Activated CD4-positive, CD25-positive, alpha-beta regulatory T cell treated with anti-CD3 and anti-CD28 coated beads, Interleukin-2, amount 50 U/mL, for 72 hours (primary cell): Measurements from ENCODE around the gene GJC2.

ENCODE experiments used
- DNase-seq: peaks from one replicate; pipeline ENCODE4 v3.0.0; 2021

GJC2 gene

DNA sequence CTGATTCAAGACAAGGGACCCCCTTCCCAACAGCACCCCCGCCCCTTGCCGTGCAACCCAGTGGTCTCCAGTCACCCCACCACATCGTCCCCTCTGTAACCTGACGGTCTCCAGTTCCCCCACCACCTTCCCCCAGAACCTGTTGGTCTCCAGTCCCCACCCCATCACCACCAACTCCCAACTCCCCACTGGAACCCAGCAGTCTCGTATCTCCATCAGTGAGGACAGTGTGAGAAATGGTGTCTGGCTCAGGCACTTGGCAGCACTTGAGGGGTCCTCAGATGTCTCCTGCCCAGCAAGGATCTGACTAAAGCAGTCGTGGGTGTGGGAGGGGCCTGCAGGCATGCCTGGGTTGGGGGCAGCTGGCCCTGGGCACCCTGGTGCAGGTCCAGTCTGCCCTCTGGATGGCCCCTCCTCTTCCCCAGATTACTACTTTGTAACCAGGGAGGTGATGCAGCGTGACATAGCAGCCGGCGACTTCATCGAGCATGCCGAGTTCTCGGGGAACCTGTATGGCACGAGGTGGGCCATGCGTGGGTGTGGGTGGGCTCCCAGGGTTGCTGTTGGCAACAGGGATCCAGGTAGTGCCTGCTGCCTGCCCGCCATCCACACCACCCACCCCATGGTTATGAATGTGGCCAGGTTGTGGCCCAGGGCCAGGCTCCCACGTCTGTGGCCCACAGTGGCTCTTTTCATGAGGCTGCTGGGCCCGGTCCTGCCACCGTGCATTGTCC, 3.1 kb upstream of the GJC2 start:
- no peak for DNase-seq

- no peak for DNase-seq
These were observed 2.5 kb upstream of the GJC2 start for GRCh38 chr1:228147151-228147693.

GRCh38 chr1:228147768-228148167, 2.0 kb upstream of the GJC2 start:
- DNase-seq, result no peak

GRCh38 chr1:228148196-228148861, 1.4 kb upstream of the GJC2 start:
- no peak for DNase-seq

DNA sequence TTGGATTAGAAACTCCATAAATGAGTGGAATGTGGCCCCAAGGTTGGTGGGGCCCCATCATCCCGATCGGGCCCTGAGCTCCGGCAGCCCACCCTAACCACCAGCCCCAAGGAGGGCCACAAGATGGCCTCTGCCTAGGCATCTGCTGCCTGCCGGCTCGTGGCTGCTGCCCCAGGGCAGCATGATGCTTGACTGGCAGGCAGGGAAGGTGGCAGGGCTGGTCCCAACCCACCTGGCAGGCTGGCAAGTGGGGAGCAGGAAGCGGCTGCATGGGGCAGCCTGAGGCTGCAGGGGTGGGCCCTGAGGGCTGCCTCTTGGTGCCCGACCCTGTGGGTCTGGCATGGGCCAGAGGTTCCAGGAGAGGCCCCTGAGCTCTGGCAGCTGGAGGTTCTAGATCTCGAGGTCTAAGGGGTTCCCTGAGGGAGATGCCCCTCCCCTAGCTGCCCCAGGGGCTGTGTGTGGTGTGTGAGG, 760 bp upstream of the GJC2 start:
- no peak for DNase-seq

DNA sequence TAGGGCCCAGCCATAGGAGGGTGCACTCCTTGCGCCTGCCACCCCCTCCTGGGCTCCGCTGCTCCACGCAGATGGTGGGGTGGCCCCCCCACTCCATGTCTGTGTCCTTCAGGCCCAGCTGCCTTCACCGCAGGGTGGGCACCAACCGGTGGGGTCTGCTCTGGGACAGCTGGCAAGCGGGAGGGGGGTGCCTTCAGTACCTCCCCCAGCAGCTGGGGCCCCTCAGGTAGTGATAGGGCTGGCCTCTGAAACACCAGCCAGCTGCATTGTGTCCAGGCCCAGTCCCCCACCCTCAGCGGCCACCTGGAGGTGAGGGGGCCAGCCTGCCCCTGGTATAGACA, 360 bp downstream of the GJC2 start:
- DNase-seq, result peak; percentile 23

DNA sequence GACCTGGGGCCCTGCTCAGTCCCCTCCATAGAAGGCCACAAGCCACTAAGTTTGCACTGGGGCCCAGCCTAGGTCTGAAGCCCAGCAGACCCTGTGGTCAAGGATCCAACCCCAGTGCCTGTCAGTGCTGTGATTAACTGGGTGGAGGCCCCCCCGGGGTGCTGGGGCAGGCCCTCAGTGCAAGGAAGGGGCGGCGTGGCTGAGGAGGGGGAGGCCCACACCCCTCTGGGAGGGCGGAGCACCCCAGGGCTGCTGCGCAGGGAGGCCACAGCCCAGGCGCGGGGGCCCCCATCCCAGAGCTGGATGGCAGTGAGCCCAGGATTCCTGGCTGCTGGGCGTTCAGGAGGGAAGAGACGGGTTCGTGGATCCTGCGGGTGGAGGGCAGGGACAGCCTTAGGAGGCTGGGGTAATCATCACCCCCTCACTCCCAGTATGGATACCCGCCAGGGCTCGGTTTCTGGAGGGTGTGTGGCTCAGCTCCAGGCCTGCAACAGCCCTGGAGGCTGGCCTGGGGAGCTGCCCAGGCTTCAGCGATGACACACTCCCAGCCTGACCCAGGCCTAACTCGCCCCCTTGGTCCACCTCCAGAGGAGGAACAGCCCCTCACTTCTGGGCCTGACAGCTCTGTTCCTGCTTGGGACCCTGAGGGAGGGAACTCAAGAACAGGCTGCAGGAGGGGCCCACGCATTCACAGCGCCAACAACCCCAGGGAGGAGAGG, 890 bp downstream of the GJC2 start:
- peak; percentile 25 for DNase-seq

GRCh38 chr1:228151180-228151925, 1.6 kb downstream of the GJC2 start:
- no peak for DNase-seq

- DNase-seq, result no peak
These were observed 2.6 kb downstream of the GJC2 start for GRCh38 chr1:228152097-228152917.

GRCh38 chr1:228152918-228153258, 3.2 kb downstream of the GJC2 start:
- no peak for DNase-seq

DNA sequence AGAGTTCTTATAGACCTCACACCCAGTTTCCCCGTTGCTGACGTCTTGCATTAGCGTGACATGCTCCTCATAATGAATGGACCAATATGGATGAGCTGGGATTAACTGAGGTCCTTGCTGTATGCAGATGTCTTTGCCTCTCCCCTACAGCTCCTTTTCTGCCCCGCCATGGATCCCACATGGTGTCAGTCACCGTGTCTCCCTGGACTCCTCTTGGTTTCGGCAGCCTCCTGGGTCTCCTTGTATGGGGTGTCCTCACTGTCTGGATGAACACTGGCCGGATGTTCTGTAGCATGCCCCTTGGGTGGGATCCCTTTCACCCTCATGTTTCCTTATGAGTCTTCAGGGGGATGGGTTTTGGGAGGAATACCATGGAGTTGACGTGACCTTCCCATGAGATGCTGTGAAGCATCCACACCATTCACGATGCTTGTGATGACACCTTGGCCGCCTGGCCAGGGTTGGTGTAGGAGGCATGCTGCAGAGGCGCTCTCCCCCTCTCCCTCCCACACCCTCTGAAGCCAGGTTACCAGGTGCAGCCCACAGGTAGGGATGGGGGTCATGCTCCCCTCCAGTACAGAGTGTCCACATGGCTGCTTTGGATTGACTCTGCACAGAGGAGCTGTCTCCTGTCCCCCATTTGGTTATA, 4.4 kb downstream of the GJC2 start:
- no peak for DNase-seq

GRCh38 chr1:228154670-228155571, 5.2 kb downstream of the GJC2 start:
- no peak for DNase-seq

DNA sequence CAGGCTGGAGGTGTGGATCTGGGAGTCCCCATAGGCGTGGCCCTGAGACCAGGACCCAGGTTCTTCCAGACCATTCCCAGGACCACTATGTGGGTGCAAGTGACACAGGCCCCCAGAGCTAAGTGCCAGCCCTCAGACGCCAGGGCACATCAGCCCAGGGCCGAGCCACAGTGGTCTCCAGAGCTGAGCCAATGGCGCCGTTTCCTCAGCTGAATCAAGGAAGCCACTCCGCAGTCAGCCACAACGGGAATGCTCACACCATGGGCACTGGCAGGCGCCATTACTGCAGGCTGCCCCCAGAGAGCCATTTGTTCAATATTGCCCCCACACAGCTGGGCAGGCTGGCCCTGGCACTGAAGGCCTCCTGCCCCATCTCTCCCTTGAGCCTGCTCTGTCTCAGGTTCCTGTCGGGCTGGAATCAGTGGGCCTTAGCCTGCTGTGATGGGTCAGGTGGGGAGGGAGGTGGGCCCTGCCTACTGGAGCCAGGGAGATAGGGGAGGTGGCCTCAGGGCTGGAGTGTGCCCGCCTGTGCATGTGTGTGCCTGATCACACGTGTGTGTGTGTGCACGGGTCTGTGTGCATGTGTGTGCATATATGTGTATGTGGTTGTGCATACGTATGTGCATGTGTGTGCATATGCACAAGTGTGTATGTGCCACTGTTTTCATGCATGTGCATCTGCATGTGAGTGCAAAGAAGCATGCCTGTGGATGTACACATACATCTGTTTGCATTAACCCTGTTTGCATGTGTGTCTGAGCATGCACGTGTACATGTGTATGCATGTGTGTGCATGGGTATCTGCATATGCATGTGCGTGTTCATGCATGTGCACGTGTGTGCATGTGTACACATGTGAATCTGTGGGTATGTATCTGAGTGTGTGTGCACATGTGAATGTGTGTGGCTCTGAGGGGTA, 6.1 kb downstream of the GJC2 start:
- no peak for DNase-seq

DNA sequence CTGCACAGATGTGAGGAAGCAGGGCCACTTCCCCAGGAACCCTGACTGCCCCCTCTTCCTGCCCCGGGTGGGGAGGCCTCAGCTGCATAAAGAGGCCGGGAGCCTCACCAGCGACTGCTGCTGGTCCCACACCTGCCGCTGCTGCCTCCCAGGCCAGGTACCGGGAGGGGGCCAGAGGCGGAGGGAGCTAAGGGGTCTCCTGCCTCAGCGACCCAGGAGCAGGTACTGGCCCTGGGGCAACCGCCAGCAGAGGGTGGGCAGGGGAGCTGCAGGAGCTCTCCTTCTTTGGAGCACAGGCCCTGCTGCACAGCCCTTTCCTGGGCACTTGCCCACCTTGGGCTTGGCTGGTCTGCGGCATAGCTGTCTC, 6.8 kb downstream of the GJC2 start:
- no peak for DNase-seq

GRCh38 chr1:228156941-228157728, 7.4 kb downstream of the GJC2 start:
- DNase-seq, result no peak

GRCh38 chr1:228157729-228158126, 8.0 kb downstream of the GJC2 start:
- no peak for DNase-seq

DNA sequence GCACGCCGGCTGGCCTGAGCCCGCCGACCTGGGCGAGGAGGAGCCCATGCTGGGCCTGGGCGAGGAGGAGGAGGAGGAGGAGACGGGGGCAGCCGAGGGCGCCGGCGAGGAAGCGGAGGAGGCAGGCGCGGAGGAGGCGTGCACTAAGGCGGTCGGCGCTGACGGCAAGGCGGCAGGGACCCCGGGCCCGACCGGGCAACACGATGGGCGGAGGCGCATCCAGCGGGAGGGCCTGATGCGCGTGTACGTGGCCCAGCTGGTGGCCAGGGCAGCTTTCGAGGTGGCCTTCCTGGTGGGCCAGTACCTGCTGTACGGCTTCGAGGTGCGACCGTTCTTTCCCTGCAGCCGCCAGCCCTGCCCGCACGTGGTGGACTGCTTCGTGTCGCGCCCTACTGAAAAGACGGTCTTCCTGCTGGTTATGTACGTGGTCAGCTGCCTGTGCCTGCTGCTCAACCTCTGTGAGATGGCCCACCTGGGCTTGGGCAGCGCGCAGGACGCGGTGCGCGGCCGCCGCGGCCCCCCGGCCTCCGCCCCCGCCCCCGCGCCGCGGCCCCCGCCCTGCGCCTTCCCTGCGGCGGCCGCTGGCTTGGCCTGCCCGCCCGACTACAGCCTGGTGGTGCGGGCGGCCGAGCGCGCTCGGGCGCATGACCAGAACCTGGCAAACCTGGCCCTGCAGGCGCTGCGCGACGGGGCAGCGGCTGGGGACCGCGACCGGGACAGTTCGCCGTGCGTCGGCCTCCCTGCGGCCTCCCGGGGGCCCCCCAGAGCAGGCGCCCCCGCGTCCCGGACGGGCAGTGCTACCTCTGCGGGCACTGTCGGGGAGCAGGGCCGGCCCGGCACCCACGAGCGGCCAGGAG, 8.6 kb downstream of the GJC2 start:
- no peak for DNase-seq
